Activated gamma-delta T cell (primary cell): ENCODE measurements around the gene CCDC178.
"Not testable (repeated sequence)": the region's sequence is repeated elsewhere in the genome, so short reads cannot be mapped to it uniquely, and the experiment has no call there.

Experiments used
- DNase-seq: peaks from one replicate; lab custom pipeline; 2025; lab: John Stamatoyannopoulos, UW
- total RNA-seq, 2 donors: gene quantifications; one replicate each; lab custom pipeline; 2026; lab: John Stamatoyannopoulos, UW

The CCDC178 gene, protein sequence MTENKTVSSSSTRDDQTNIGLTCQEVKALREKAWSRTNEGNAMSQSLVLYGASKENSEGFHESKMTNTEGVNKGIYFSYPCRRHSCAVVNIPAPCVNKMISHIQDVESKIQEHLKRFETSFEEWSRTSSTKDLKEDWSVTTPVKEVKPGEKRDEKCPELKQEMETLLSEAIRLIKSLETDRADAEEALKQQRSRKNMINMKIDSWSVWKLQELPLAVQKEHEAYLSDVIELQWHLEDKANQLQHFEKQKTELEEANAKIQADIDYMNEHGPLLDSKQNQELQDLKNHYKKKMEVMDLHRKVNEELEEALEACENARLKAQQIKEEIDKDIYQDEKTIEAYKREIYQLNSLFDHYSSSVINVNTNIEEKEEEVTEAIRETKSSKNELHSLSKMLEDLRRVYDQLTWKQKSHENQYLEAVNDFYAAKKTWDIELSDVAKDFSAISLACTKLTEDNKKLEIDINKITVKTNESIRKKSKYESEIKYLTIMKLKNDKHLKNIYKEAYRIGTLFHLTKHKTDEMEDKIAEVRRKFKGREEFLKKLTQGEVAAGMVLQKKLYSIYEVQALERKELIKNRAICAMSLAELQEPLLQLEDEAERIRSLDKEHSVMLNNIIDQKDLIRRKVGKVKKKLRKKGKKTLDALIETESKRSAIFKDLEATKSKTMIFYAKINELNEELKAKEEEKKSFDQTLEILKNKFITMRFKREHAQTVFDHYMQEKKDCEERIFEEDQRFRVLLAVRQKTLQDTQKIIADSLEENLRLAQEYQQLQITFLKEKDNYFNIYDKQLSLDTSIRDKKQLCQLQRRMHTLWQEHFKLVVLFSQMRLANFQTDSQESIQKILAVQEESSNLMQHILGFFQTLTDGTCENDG
- 0 to 0.04 reads per million in 2 donors for total RNA-seq

- no peak for DNase-seq
Measured at GRCh38 chr18:33440060-33441043, at the start of gene CCDC178. CCDC178 (minus strand) TSS chr18:33440721; CDS start chr18:33412088, 28,633 bp downstream.

DNA sequence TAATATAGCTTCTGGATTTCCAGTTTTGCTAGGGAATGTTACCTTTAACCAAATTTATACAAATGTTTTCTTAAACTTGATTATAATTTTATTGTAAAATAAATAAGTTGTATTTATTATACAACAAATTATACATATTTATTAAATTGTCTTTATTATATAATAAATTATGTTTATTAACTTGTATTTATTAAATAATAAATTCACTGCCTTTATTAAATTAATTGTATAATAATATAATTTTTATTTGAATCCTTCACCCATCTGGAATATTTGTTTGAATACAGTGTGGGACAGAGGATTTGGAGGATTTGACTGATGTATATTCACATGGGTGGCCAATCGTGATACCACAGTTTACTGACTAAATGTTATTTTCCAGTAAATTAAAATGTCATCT lies 43.4 kb upstream of the CCDC178 start:
- no peak for DNase-seq

DNA sequence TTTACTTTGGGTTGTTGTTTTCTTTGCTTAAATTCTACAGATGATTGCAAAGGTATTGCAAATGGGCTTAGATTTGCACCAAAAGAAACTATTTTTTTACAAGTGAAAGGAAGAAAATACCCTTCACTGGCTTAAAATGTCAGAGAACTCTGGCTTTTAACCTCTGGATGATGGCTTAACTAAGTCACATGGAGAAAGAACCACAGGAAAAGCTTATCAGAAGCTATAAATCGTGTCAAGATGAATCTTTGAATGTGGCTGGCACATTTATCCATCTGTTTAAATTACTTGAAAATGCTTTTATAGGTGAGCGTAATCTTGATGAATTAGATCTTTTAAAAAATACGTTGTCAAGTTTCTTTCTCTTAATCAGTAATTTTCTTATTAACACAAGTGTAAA lies 32.0 kb upstream of the CCDC178 start:
- DNase-seq: no peak

- DNase-seq: no peak
Measured at GRCh38 chr18:33470216-33470615, 29.7 kb upstream of the CCDC178 start.

GRCh38 chr18:33469699-33470098 lies 29.2 kb upstream of the CCDC178 start:
- no peak for DNase-seq

DNA sequence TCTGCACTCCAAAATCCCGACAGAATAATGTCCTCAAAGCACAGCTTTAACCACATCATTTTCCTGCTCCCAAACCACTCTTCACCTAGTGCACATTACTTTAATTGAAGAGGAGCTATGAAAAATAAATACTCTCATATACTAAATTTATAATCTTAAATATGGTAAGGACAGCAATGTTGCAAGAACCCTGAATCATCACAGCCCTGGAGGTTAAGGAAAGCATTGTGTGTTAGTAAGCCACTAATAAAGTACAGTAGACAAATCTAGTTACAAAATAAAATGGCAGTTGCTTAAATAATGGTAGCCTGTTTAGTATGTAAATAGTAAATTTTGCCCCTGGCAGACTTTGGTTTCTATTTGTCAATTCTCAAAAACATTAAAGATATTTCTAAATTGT lies 27.0 kb upstream of the CCDC178 start:
- DNase-seq: no peak

DNA sequence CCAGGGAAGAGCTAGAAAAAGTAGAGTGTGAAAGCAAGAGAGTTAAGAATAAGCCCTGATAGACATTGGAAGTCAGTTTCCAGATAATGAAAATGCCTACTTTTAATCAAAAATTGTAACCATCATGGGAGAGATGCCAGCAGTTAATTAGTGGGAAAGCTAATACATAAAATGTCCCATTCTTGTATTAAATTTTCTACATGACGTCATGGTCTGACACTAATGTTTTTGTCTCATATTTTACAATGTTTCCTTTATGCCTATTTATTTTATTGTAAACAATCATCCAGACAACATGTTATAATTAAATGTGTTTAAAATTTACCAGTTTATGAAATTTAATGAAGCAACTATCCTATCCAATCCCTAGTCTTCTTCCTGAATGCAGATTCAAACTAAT lies 26.3 kb upstream of the CCDC178 start:
- DNase-seq: no peak

DNA sequence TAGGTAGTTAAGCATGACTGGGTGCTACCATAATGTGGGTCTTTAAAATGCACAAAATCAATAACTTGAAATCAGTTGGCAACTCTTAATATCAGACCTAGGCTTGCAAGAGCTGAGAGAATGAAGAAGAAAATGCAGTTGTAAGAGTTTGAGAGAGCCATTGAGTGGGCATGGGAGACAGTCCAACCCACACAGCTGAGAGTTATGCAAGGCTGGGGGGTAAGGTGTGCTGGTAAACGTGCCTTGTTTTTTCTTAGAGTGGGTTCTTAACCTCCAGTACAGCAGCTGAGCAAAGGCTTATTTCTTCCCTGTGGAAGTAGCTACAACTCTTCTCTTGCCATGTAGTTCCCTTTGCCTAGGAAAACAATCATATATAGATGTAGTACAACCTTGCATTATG lies 20.2 kb upstream of the CCDC178 start:
- DNase-seq: no peak

- DNase-seq: no peak
Measured at GRCh38 chr18:33459612-33460011, 19.1 kb upstream of the CCDC178 start.

- no peak for DNase-seq
Measured at GRCh38 chr18:33446604-33447003, 6.1 kb upstream of the CCDC178 start.

DNA sequence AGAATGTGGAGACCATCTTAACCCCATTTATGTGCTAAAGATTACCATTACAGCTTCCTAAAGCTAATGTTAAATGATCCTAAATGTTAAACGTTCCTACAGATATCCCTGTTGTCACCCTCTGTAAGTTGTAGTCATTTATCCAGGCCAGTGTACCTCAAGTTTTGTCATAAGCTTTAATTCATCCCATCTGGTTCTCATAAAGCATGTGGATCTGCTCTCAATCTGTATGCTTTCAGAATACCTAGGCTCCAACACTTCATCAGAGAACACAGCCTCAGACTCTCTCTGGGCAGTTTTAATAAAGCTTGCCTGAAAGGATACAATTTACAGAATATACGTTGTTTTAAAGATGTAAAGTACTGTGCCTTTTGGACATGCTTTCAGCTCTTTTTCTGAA lies 4.2 kb upstream of the CCDC178 start:
- no peak for DNase-seq

DNA sequence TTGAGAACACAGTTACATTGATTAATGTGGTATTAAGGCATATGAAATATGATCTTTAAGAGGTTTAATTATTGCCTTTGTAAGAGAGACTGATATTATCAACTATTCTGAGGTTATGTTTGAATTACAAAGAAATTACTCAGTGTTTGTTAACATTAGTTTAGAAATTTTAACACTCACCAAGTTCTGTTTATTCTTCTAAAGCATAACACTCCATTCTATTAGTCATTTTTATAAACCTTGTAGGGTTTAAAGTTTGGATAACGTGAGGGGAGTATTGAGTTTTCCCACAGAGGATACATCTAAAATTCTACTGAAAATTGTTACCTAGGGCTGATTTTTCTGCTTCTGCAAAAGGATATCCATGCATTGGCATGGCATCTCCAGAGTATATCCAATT lies 7.7 kb downstream of the CCDC178 start:
- no peak for DNase-seq

GRCh38 chr18:33427549-33427948 lies 13.0 kb downstream of the CCDC178 start:
- DNase-seq: no peak

DNA sequence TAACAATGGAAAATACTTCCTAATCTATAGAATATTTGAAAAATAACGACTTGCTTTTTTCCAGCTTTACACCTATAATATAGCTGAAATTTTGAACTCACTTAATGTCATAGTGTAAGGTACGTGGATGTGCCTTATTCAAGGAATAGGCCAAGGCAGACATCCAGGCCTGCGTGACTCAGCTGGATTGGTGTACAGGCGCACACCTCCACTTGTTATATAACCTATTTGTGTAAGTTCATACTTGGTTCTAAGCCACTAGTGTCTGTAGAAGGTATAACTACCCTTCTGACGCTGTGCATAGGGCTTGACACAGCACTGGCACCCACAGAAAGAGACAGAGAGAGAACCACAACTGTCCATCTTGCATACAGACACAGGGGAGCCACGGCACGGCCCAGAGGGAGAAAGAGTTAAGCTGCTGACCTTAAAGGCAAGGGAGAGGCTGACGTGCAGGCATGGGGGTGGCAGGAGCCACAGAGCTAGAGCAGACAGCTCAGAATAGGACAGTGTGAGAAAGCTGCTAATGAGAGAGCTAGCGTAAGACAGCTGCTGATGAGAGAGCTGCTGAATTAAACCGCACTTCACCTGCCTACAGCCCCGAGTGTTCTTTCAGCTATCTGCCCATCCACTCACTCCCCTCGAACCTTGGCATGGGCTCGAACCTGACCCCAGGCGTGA lies 16.1 kb downstream of the CCDC178 start:
- no peak for DNase-seq

DNA sequence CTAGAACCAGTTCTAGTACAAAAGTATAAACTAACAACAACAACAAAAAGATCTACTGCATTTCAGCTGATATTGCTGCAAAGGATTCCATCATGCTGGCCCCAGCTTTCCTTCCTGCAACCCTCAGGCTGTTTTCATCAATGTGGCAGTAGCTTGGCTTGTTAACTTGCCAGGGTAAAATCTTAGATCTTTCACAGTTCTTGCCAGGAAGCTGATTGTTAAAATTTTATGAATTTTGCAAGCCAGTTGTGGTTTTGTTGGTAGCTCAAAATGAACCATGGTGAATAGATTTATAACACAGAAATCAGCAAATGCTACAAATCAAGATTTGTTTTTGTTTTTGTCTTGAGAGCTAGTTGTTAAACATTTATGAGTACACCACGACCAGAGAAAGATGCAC lies 19.3 kb downstream of the CCDC178 start:
- no peak for DNase-seq

DNA sequence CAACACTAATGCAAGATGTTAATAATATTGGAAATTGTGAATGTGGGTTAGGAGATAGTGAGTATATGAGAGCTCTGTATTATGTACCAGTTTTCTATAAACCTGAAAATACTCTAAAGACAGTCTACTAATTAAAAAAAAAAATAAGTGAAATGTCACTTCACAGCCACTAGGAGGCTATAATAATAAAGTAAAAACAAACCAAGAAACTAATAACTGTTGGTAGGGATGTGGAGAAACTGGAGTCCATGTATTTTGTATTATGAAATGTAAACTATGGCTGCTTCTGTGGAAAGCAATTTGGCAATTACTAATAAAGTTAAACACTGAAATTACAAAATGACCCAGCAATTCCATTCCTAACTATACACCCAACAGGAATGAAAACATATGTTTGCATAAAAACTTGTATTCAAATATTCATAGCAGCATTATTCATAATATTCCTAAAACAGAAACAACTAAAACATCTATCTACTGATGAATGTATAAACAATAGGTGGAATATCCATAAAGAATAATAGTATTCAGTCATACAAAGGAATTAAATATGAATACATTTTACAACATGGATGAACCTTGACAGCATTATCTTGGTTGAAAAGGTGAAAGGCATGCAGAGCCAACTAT lies 36.2 kb downstream of the CCDC178 start:
- no peak for DNase-seq

DNA sequence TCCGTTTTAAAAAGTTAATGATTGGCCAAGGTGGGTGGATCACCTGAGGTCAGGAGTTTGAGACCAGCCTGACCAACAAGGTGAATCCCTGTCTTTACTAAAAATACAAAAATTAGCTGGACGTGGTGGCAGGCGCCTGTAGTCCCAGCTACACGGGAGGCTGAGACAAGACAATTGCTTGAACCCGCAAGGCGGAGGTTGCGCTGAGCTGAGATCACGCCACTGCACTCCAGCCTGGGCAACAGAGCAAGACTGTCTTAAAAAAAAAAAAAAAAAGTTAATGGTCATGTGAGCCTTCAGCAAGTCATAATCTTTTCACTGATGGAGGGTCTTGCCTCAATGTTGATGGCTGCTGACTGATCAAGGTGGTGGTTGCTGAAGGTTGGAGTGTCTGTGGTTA lies 41.6 kb downstream of the CCDC178 start:
- DNase-seq: not testable (repeated sequence)

- no peak for DNase-seq
Measured at GRCh38 chr18:33375829-33376228, 64.7 kb downstream of the CCDC178 start.

DNA sequence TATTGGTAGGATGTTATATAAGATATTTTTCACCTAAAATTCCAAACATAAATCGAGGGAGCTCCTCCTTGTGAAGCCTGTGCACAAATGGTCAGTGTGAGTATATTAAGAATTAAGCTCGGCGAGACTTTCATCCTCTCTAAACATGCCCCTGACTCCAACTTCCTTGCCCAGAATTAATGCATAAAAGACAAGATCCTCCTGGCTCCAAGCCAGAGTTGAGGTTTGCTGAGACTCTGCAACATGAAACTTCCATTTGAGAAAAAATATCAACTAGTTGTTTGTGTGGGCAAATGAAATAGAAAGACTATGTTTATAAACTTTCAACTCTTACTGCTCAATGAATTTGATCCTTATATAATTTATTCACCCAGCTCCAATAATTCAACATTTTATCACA lies 68.1 kb downstream of the CCDC178 start:
- DNase-seq: no peak

GRCh38 chr18:33369711-33370449 lies 70.6 kb downstream of the CCDC178 start:
- DNase-seq: no peak
